Keratinocyte (primary cell): ENCODE data around the gene ZFP1. TPM values are rescaled to one million over a fixed set of nuclear protein-coding genes. Genes with fewer than 3 reads are reported as not detected.

Source experiments
- DNase-seq: peaks from one replicate; pipeline ENCODE4 v3.0.0-alpha.2; 2011; ENCODE audit warnings: low read depth, missing footprints, low spot score
- FAIRE-seq: peaks from 2 replicates; lab custom pipeline; 2011; peaks lifted over from hg19 to GRCh38; lab: Jason Lieb, UNC
- H2AFZ ChIP-seq: 2 replicates; pipeline ENCODE4 v1.6.0; 2012; ENCODE audit warnings: low read length, control low read depth, inconsistent platforms; ENCODE audit not compliant: control insufficient read depth
- H3K27ac ChIP-seq: 2 replicates; pipeline ENCODE4 v1.5.1; 2011; ENCODE audit warnings: low read length; ENCODE audit not compliant: control insufficient read depth, insufficient read depth
- H3K27me3 ChIP-seq: 3 replicates; pipeline ENCODE4 v1.6.0; 2011; ENCODE audit warnings: low read length; ENCODE audit not compliant: control insufficient read depth, insufficient read depth; ENCODE audit errors: extremely low read depth
- H3K36me3 ChIP-seq, 2 experiments: 2 replicates in 1 of 2; 3 replicates in 1 of 2; pipeline ENCODE4 v1.5.1; 2011; ENCODE audit warnings: low read length in 2 of 2, mild to moderate bottlenecking in 1 of 2; ENCODE audit not compliant: control insufficient read depth in 2 of 2, insufficient read depth in 2 of 2; ENCODE audit errors: extremely low read depth in 1 of 2
- H3K4me1 ChIP-seq: 3 replicates; pipeline ENCODE4 v1.5.1; 2011; ENCODE audit warnings: low read length; ENCODE audit not compliant: control insufficient read depth, insufficient read depth; ENCODE audit errors: extremely low read depth
- H3K4me2 ChIP-seq: 3 replicates; pipeline ENCODE4 v1.6.0; 2011; ENCODE audit warnings: low read depth, low read length; ENCODE audit not compliant: control insufficient read depth, insufficient read depth; ENCODE audit errors: extremely low read depth
- H3K4me3 ChIP-seq, 3 experiments: fragments of 200-600 bp in 1 of 3; sonication (generic) in 1 of 3; 2 replicates in 2 of 3; 3 replicates in 1 of 3; pipeline ENCODE4 v1.5.1; 2011 to 2016; ENCODE audit warnings: low read length in 3 of 3, mild to moderate bottlenecking in 3 of 3, control low read depth in 2 of 3, inconsistent platforms in 1 of 3, low read depth in 1 of 3, mixed read lengths in 1 of 3, mixed run types in 1 of 3, moderate library complexity in 1 of 3; ENCODE audit not compliant: control insufficient read depth in 2 of 3, insufficient read depth in 2 of 3; ENCODE audit errors: extremely low read depth in 1 of 3
- H3K79me2 ChIP-seq: 2 replicates; pipeline ENCODE4 v1.6.0; 2012; ENCODE audit warnings: low read length; ENCODE audit not compliant: control insufficient read depth, insufficient read depth
- H3K9ac ChIP-seq: 3 replicates; pipeline ENCODE4 v1.6.0; 2011; ENCODE audit warnings: low read length; ENCODE audit not compliant: control insufficient read depth, insufficient read depth; ENCODE audit errors: extremely low read depth
- H3K9me1 ChIP-seq: 3 replicates; pipeline ENCODE4 v1.6.0; 2011; ENCODE audit warnings: low read length; ENCODE audit not compliant: control insufficient read depth, insufficient read depth; ENCODE audit errors: extremely low read depth
- H3K9me3 ChIP-seq: 2 replicates; pipeline ENCODE4 v1.5.1; 2012; ENCODE audit warnings: low read depth, low read length; ENCODE audit not compliant: control insufficient read depth
- H4K20me1 ChIP-seq: 3 replicates; pipeline ENCODE4 v1.6.0; 2011; ENCODE audit warnings: low read length; ENCODE audit not compliant: control insufficient read depth, insufficient read depth; ENCODE audit errors: extremely low read depth
- CTCF ChIP-seq, 3 experiments: IDR thresholded peaks in 1 of 3; conservative IDR thresholded peaks in 1 of 3; optimal IDR thresholded peaks in 1 of 3; 2 replicates in 2 of 3; 3 replicates in 1 of 3; pipeline versions ENCODE3 to v1.5.1; 2011; ENCODE audit warnings: low read length in 3 of 3, mild to moderate bottlenecking in 3 of 3, moderate library complexity in 2 of 3, control low read depth in 1 of 3, inconsistent platforms in 1 of 3; ENCODE audit not compliant: insufficient read depth in 2 of 3; ENCODE audit errors: extremely low read depth in 1 of 3
- EZH2 ChIP-seq: IDR thresholded peaks from one replicate; pipeline ENCODE4 v1.6.1; 2012; ENCODE audit warnings: inconsistent platforms, mild to moderate bottlenecking, low read length, moderate library complexity
- dilution Hi-C: fragments of 300-500 bp; cut with MboI; formaldehyde crosslinking; loops from one replicate; pipeline ENCODE4 v1.7.0; 2020; ENCODE audit warnings: low sequenced_read_pairs; ENCODE audit not compliant: extremely low pct_ligation_motif_present
- polyA plus RNA-seq, 5 experiments: library from polyadenylated mRNA; depleted of rRNA in 3 of 5; stranded (reverse) in 3 of 5; stranded (forward) in 1 of 5; unstranded in 1 of 5; fragments of >200 nt; gene quantifications; 1 replicate in 1 of 5; 2 replicates in 3 of 5; 3 replicates in 1 of 5; pipeline versions ENCODE4 v1.2.1 to v1.2.3, GENCODE V29; 2011 to 2012; ENCODE audit warnings: missing spikeins in 2 of 5, low read depth in 1 of 5, low replicate concordance in 1 of 5

Gene ZFP1
- polyA plus RNA-seq, 1 donor (not counting 4 experiments of a cell fraction or from before 2014, with no cell fraction given): 8.6 TPM

DNA sequence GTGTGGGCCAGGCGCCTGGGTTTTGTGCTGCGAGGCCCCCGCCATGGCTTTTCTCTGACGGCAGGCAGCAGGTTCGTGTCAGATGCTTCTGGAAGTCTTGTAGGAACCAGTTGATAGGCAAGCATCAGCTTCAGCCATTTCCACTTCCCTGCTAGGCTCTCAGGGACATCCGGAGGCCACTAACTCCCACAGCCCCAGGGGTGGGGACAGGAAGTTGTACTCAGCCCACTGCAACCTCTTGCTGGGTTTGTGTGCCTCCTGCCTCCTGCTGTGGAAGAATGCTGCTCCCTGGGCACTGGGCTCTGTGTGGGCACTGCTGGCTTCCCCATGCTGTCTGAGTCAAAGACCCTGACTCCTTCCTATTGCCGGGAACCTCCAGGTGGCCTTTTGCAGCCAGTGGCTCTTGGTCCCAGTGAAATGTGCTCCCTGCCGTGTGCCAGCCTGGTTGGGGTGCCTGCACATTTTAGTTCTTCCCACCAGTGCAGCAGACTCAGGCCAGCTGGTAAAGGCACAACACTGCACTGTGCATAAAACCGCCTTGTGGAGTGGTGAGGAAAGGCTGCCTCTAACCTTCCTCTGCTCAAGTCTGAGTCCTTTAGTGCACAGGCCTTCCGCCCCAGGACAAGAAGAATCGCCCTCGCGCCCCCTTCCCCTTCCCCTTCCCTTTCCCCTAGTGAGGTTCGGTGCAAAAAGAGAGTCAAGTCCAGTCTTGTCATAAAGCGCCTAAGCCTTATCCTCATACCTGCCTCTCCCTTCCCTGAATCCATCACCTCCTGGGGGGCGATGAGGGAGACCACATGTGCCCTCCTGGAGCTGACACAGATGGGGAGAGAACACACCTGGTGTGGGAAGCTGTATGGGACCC, 48.4 kb upstream of the ZFP1 start:
- Histone ChIP-seq H3K9ac (no peak overlapping the region), H3K4me3 (no peak overlapping the region), H3K79me2 (no peaks in the 10 kb centered on the region), H3K9me3 (no peaks in the 10 kb centered on the region), H3K4me1 (peaks cover 38% of the 10 kb centered on the region), H3K9me1 (peaks cover 12% of the 10 kb centered on the region), H3K4me2 (no peak overlapping the region), H3K27ac (no peak overlapping the region), H3K27me3 (no peaks in the 10 kb centered on the region), H4K20me1 (no peaks in the 10 kb centered on the region), H3K36me3 (peaks cover 1 to 7% of the 10 kb centered on the region in 2 experiments), H2AFZ (no peak overlapping the region)
- DNase-seq: no peak
- no peak for TF ChIP-seq EZH2
- no peak for TF ChIP-seq CTCF (optimal IDR thresholded peaks at IDR 0.05 in 1 of 3, IDR thresholded peaks at IDR 0.05 in 1 of 3, conservative IDR thresholded peaks at IDR 0.05 in 1 of 3; ENCODE audit: extremely low read depth in 1 of 3, insufficient read depth in 2 of 3, low read length in 3 of 3)
- peak; percentile 49 for FAIRE-seq
- dilution Hi-C loops: no loop called here

DNA sequence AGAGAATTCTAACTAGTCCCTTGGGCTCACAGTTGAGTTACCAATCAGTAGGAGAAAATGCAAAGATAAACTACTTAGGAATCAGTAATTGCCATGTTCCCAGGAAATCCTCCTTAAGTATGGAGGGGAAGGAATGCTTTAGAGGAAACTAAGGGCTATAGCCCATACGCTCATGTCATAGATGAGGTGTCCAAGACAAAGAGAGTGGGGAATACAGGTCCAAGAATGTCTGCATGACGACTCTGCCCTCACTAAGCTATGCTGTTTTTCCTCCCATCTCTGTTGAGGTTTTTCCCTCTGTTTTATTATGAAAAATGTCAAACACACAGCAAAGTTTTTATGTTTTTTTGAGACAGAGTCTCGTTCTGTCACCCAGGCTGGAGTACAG, 47.7 kb upstream of the ZFP1 start:
- no peak overlapping the region for H3K4me2 ChIP-seq
- peaks cover 3 to 7% of the 10 kb centered on the region in 2 experiments for H3K36me3 ChIP-seq
- H3K9me3 ChIP-seq: no peaks in the 10 kb centered on the region
- H3K4me1 ChIP-seq: peaks cover 38% of the 10 kb centered on the region
- no peaks in the 10 kb centered on the region for H4K20me1 ChIP-seq
- no peak overlapping the region for H3K9ac ChIP-seq
- TF ChIP-seq EZH2: no peak
- no peak for TF ChIP-seq CTCF (optimal IDR thresholded peaks at IDR 0.05 in 1 of 3, IDR thresholded peaks at IDR 0.05 in 1 of 3, conservative IDR thresholded peaks at IDR 0.05 in 1 of 3; ENCODE audit: extremely low read depth in 1 of 3, insufficient read depth in 2 of 3, low read length in 3 of 3)
- H2AFZ ChIP-seq: no peak overlapping the region
- no peaks in the 10 kb centered on the region for H3K79me2 ChIP-seq
- DNase-seq (no peak), FAIRE-seq (no peak)
- dilution Hi-C loops: no loop called here
- no peak overlapping the region for H3K4me3 ChIP-seq
- peaks cover 12% of the 10 kb centered on the region for H3K9me1 ChIP-seq
- H3K27me3 ChIP-seq: no peaks in the 10 kb centered on the region
- no peak overlapping the region for H3K27ac ChIP-seq
